Measurements from ENCODE around the gene PDLIM1.

DNA sequence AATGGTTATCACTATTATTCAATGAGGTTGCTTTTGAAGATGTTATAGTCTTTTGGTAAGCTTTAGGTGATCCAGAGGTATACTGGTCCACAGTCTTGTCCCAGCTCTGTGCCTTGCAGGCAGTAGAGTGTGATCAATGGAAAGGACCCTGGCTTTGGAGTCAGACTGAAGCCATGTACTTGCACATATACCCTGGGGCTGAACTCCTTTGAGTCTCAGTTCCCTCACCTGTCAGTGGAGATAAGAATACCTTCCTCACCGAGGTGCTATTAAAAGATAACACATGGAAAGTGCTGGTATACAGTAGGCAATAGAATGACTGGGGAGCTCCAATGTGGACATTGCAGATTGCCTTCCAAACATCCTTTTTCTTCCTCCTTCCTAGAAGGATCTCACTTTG lies 16.0 kb upstream of the PDLIM1 start:
- TF ChIP-seq, protein P1, sequence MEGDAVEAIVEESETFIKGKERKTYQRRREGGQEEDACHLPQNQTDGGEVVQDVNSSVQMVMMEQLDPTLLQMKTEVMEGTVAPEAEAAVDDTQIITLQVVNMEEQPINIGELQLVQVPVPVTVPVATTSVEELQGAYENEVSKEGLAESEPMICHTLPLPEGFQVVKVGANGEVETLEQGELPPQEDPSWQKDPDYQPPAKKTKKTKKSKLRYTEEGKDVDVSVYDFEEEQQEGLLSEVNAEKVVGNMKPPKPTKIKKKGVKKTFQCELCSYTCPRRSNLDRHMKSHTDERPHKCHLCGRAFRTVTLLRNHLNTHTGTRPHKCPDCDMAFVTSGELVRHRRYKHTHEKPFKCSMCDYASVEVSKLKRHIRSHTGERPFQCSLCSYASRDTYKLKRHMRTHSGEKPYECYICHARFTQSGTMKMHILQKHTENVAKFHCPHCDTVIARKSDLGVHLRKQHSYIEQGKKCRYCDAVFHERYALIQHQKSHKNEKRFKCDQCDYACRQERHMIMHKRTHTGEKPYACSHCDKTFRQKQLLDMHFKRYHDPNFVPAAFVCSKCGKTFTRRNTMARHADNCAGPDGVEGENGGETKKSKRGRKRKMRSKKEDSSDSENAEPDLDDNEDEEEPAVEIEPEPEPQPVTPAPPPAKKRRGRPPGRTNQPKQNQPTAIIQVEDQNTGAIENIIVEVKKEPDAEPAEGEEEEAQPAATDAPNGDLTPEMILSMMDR (conservative IDR thresholded peaks at IDR 0.05; ENCODE audit: low read depth in 2 of 2) = no peak
- no peak for TF ChIP-seq POLR2AphosphoS5 (IDR thresholded peaks at IDR 0.05; ENCODE audit: low read depth)
- TF ChIP-seq JUNB (IDR thresholded peaks at IDR 0.05; ENCODE audit: unreplicated experiment) = no peak
- TF ChIP-seq, protein P2, sequence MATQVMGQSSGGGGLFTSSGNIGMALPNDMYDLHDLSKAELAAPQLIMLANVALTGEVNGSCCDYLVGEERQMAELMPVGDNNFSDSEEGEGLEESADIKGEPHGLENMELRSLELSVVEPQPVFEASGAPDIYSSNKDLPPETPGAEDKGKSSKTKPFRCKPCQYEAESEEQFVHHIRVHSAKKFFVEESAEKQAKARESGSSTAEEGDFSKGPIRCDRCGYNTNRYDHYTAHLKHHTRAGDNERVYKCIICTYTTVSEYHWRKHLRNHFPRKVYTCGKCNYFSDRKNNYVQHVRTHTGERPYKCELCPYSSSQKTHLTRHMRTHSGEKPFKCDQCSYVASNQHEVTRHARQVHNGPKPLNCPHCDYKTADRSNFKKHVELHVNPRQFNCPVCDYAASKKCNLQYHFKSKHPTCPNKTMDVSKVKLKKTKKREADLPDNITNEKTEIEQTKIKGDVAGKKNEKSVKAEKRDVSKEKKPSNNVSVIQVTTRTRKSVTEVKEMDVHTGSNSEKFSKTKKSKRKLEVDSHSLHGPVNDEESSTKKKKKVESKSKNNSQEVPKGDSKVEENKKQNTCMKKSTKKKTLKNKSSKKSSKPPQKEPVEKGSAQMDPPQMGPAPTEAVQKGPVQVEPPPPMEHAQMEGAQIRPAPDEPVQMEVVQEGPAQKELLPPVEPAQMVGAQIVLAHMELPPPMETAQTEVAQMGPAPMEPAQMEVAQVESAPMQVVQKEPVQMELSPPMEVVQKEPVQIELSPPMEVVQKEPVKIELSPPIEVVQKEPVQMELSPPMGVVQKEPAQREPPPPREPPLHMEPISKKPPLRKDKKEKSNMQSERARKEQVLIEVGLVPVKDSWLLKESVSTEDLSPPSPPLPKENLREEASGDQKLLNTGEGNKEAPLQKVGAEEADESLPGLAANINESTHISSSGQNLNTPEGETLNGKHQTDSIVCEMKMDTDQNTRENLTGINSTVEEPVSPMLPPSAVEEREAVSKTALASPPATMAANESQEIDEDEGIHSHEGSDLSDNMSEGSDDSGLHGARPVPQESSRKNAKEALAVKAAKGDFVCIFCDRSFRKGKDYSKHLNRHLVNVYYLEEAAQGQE (IDR thresholded peaks at IDR 0.05; ENCODE audit: unreplicated experiment) = no peak
- no peak for TF ChIP-seq EZH2phosphoT487 (IDR thresholded peaks at IDR 0.05; ENCODE audit: unreplicated experiment)
